ENCODE data around the gene CYSTM1.

DNA sequence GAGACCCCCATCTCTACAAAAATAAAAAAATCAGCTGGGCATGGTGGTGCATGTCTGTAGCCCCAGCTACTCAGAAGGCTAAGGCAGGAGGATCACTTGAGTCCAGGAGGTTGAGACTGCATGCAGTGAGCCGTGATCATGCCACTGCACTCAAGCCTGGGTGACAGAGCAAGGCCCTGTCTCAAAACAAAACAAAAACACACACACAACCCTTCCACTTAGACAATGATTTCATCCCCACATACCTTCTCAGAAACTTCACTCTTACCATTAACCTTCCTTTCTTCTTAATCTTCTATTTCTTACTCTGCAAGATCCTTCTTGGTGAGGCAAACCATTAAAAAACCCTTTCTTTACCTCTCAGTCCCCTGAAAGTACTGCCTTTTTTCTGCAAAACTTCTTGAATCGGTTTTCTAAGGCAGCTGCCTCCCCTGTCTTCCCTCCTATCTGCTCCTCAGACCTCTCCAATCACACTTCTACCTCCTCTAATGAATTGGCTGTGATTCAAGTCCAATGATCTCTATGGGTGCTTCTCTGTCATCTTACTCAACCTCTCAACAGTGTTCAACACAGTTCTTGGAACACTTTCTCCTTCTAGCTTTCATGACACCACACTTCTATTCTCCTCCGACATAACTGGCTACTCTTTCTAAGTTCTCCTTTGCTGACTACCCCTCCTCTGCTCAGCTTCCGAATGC, 80.6 kb downstream of the CYSTM1 start:
- TF ChIP-seq, protein P1, sequence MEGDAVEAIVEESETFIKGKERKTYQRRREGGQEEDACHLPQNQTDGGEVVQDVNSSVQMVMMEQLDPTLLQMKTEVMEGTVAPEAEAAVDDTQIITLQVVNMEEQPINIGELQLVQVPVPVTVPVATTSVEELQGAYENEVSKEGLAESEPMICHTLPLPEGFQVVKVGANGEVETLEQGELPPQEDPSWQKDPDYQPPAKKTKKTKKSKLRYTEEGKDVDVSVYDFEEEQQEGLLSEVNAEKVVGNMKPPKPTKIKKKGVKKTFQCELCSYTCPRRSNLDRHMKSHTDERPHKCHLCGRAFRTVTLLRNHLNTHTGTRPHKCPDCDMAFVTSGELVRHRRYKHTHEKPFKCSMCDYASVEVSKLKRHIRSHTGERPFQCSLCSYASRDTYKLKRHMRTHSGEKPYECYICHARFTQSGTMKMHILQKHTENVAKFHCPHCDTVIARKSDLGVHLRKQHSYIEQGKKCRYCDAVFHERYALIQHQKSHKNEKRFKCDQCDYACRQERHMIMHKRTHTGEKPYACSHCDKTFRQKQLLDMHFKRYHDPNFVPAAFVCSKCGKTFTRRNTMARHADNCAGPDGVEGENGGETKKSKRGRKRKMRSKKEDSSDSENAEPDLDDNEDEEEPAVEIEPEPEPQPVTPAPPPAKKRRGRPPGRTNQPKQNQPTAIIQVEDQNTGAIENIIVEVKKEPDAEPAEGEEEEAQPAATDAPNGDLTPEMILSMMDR (IDR thresholded peaks at IDR 0.05) = no peak
- TF ChIP-seq POLR2A (IDR thresholded peaks at IDR 0.05) = no peak
- no peak for TF ChIP-seq EP300 (IDR thresholded peaks at IDR 0.05)
